Measurements from ENCODE around the gene STPG4.
A peak's percentile ranks its signal among the peaks of the same experiment; 100 is the strongest.

STPG4 gene

DNA sequence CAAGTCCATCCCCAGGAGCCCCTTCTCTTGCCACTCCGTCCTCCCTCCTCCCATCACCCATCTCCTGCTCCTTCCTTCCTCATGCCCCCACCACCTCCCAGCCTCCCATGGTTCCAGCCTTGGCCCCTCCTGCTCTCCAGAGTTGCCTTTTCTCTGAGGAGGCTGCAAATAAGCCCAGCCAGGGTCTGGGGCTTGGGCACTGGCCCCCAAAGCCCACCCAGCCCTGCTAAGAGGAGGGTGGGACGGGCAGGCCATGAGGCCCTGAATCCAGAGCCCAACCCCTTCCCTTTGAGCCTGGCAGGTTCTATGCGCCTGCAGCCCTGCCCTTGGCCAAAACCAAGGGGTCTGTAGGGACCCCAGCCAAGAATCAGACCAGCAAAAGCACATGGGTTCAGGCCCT is 71.6 kb downstream of the STPG4 start:
- no peaks in the 10 kb centered on the region for H3K4me1 Mint-ChIP-seq (ENCODE audit: low read depth)
- H3K36me3 Mint-ChIP-seq (ENCODE audit: low read depth): no peaks in the 10 kb centered on the region
- no peaks in the 10 kb centered on the region for H3K27me3 Mint-ChIP-seq (ENCODE audit: low read depth)
- H3K27ac Mint-ChIP-seq: no peak overlapping the region
- no peaks in the 10 kb centered on the region for H3K9me3 Mint-ChIP-seq
- H3K4me3 Mint-ChIP-seq: no peak overlapping the region
- no peak for DNase-seq (ENCODE audit: low spot score)

DNA sequence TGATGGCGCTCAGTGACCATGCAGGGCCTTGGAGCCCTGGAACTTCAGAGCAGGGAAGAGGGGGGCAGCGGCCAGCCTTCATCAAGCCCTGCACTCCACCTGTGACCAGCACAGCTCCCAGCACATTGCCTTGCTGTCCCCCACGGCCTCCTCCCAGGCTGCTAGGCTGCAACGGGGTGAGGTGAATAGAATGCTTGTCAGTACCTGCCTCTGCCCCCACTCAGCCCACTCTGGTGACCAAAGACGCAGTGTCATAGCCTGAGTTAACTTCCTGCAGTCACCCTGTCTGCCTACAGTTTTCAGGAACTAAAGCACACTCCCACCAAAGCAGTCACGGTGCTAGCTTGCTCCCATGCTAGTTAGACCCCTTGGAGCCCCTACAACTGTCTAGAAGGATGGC is 72.1 kb downstream of the STPG4 start:
- Mint-ChIP-seq H3K36me3 (ENCODE audit: low read depth) (no peaks in the 10 kb centered on the region), H3K9me3 (no peaks in the 10 kb centered on the region), H3K4me3 (no peak overlapping the region), H3K27me3 (ENCODE audit: low read depth) (no peaks in the 10 kb centered on the region), H3K4me1 (ENCODE audit: low read depth) (no peaks in the 10 kb centered on the region), H3K27ac (no peak overlapping the region)
- DNase-seq (ENCODE audit: low spot score): no peak

DNA sequence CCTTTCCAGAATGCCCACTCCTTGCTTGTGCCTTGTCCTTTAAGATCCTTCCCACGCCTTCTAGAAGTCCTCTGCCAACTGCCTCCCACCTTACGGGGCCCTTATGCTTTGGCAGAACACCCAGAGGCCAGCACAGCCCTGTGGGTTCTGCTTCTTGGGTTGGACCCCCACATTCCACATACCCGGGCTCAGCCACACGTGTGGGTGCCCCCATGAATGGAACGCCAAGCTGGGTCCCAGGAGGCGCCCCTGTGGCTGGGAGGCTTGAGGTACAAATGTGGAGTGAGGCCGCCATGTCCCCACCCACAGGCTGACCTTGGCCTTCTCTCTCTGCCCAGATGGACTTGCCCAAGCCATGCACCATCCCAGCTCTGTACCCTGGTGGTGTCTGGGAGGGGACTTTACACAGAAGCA is 74.2 kb downstream of the STPG4 start:
- no peaks in the 10 kb centered on the region for H3K9me3 Mint-ChIP-seq
- no peaks in the 10 kb centered on the region for H3K27me3 Mint-ChIP-seq (ENCODE audit: low read depth)
- no peaks in the 10 kb centered on the region for H3K36me3 Mint-ChIP-seq (ENCODE audit: low read depth)
- no peak overlapping the region for H3K27ac Mint-ChIP-seq
- no peaks in the 10 kb centered on the region for H3K4me1 Mint-ChIP-seq (ENCODE audit: low read depth)
- no peak for DNase-seq (ENCODE audit: low spot score)
- H3K4me3 Mint-ChIP-seq: no peak overlapping the region

DNA sequence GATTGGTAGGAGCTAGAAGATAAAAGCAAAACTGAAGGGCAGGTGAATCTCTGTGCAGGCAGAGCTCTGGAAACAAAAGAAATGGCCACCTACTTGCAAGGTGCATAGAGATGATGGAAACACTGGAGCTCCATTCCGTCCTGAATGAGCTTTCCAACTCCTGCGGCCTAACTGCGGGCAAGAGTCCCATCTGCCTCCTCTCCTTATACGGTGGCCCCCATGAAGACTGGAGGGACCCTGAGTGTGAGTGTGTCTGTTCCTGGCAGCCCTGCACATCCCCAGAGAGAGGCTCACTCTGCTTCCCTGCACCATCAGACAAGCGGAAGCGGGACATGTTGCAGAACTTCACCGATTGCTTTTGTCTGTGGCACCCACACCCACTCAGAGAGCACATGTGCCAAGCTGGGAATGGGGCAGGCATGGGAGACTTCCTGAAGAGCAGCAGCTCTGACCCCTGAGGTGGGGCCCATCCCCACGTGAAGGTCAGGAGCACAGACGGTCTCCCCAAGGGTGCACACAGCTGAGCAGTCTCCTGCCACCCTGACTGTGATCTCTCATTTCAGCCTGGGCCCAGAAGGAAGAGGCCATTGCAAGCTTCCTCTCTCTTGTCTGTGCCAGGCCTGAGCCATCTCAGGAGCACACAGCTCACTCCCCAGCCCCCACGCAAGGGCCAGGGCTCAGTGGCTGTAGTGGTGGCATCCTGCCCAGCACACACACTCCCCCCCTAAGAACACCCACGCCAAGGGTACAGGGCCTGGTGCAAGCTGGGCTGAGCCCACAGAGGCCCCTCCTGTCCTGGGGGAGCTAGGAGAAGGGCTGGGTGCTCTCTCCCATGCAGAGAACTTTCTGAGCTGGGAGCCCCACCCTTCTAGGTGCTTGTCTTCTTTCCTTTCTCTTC is 75.3 kb downstream of the STPG4 start:
- H3K27me3 Mint-ChIP-seq (ENCODE audit: low read depth): no peaks in the 10 kb centered on the region
- H3K4me3 Mint-ChIP-seq: no peak overlapping the region
- no peak overlapping the region for H3K27ac Mint-ChIP-seq
- DNase-seq (ENCODE audit: low spot score): no peak
- no peaks in the 10 kb centered on the region for H3K4me1 Mint-ChIP-seq (ENCODE audit: low read depth)
- no peaks in the 10 kb centered on the region for H3K36me3 Mint-ChIP-seq (ENCODE audit: low read depth)
- no peaks in the 10 kb centered on the region for H3K9me3 Mint-ChIP-seq

- Mint-ChIP-seq H3K36me3 (ENCODE audit: low read depth) (peaks cover 6% of the 10 kb centered on the region), H3K4me3 (no peak overlapping the region), H3K27ac (no peak overlapping the region), H3K27me3 (ENCODE audit: low read depth) (no peaks in the 10 kb centered on the region), H3K4me1 (ENCODE audit: low read depth) (no peaks in the 10 kb centered on the region), H3K9me3 (no peaks in the 10 kb centered on the region)
- DNase-seq (ENCODE audit: low spot score): no peak
These were observed 76.3 kb downstream of the STPG4 start for GRCh38 chr2:47078541-47079482.

GRCh38 chr2:47077442-47078117 is 77.5 kb downstream of the STPG4 start:
- Mint-ChIP-seq H3K36me3 (ENCODE audit: low read depth) (peaks cover 10% of the 10 kb centered on the region), H3K27me3 (ENCODE audit: low read depth) (no peaks in the 10 kb centered on the region), H3K9me3 (no peaks in the 10 kb centered on the region), H3K4me1 (ENCODE audit: low read depth) (no peaks in the 10 kb centered on the region), H3K27ac (no peak overlapping the region), H3K4me3 (no peak overlapping the region)
- no peak for DNase-seq (ENCODE audit: low spot score)

GRCh38 chr2:47076586-47077441 is 78.3 kb downstream of the STPG4 start:
- no peak for DNase-seq (ENCODE audit: low spot score)
- Mint-ChIP-seq H3K36me3 (ENCODE audit: low read depth) (peaks cover 10% of the 10 kb centered on the region), H3K4me1 (ENCODE audit: low read depth) (no peaks in the 10 kb centered on the region), H3K9me3 (no peaks in the 10 kb centered on the region), H3K27me3 (ENCODE audit: low read depth) (no peaks in the 10 kb centered on the region), H3K4me3 (no peak overlapping the region), H3K27ac (no peak overlapping the region)

DNA sequence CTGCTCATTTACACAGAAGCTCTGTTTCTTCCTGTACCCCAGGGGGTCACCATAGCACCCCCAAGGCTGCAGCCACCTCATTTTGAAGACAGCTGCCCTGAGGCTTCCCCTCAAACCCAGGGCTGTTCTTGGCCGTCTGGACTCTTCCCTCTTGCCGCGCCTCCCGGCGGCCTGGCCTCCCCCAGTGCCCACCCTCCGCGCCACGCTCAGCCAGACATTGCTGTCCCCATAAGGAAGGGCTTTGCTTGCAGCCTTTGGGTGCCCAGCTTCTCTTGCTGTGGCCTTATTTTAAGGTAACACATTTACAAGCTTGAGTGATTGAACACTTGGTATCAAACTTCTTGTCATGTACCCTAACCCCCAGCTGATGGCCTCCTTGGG is 79.0 kb downstream of the STPG4 start:
- H3K4me3 Mint-ChIP-seq: no peak overlapping the region
- H3K4me1 Mint-ChIP-seq (ENCODE audit: low read depth): peaks cover 7% of the 10 kb centered on the region
- no peak overlapping the region for H3K27ac Mint-ChIP-seq
- peaks cover 16% of the 10 kb centered on the region for H3K36me3 Mint-ChIP-seq (ENCODE audit: low read depth)
- DNase-seq (ENCODE audit: low spot score): no peak
- H3K9me3 Mint-ChIP-seq: no peaks in the 10 kb centered on the region
- no peaks in the 10 kb centered on the region for H3K27me3 Mint-ChIP-seq (ENCODE audit: low read depth)

- H3K4me3 Mint-ChIP-seq: no peak overlapping the region
- no peak overlapping the region for H3K27ac Mint-ChIP-seq
- DNase-seq (ENCODE audit: low spot score): no peak
These were observed 79.6 kb downstream of the STPG4 start for GRCh38 chr2:47075361-47076125.

GRCh38 chr2:47074691-47075090 is 80.4 kb downstream of the STPG4 start:
- H3K27ac Mint-ChIP-seq: no peak overlapping the region
- H3K36me3 Mint-ChIP-seq (ENCODE audit: low read depth): peaks cover 19% of the 10 kb centered on the region
- H3K27me3 Mint-ChIP-seq (ENCODE audit: low read depth): no peaks in the 10 kb centered on the region
- H3K4me1 Mint-ChIP-seq (ENCODE audit: low read depth): peaks cover 12% of the 10 kb centered on the region
- no peak overlapping the region for H3K4me3 Mint-ChIP-seq
- no peak for DNase-seq (ENCODE audit: low spot score)
- H3K9me3 Mint-ChIP-seq: no peaks in the 10 kb centered on the region

More at GRCh38 chr2:47075361-47076125, 79.6 kb downstream of the STPG4 start:
- Mint-ChIP-seq H3K4me1 (ENCODE audit: low read depth) (peaks cover 12% of the 10 kb centered on the region), H3K36me3 (ENCODE audit: low read depth) (peaks cover 19% of the 10 kb centered on the region), H3K9me3 (no peaks in the 10 kb centered on the region), H3K27me3 (ENCODE audit: low read depth) (no peaks in the 10 kb centered on the region)

GRCh38 chr2:47073641-47074040 is 81.5 kb downstream of the STPG4 start:
- peaks cover 21% of the 10 kb centered on the region for H3K36me3 Mint-ChIP-seq (ENCODE audit: low read depth)
- H3K27me3 Mint-ChIP-seq (ENCODE audit: low read depth): no peaks in the 10 kb centered on the region

DNA sequence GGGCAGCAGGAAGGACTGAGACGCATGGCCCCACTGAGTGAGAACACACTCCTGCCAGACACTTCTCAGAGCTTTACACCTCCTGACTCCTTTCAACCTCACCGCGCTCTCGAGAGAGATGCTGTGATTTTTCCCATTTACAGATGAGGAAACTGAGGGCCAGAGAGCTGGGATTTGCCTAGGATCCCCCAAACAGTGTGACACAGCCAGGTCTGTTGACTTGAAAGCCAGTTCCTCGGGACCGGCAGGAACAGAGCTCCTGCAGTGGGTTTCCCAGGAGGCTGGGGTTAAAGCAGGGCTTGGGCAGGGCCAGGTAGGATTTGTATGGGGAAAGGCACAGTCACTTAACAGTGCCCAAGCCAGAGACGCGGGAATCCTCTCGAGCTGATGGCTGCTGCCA is 81.9 kb downstream of the STPG4 start:
- H3K4me3 Mint-ChIP-seq: no peak overlapping the region
- no peaks in the 10 kb centered on the region for H3K27me3 Mint-ChIP-seq (ENCODE audit: low read depth)
- no peak for DNase-seq (ENCODE audit: low spot score)
- H3K27ac Mint-ChIP-seq: peak overlapping the region; percentile 53
- peaks cover 21% of the 10 kb centered on the region for H3K36me3 Mint-ChIP-seq (ENCODE audit: low read depth)
- no peaks in the 10 kb centered on the region for H3K9me3 Mint-ChIP-seq
- H3K4me1 Mint-ChIP-seq (ENCODE audit: low read depth): peaks cover 12% of the 10 kb centered on the region

More at GRCh38 chr2:47073641-47074040, 81.5 kb downstream of the STPG4 start:
- DNase-seq (ENCODE audit: low spot score): no peak
- no peaks in the 10 kb centered on the region for H3K9me3 Mint-ChIP-seq
- H3K4me3 Mint-ChIP-seq: no peak overlapping the region
- H3K27ac Mint-ChIP-seq: no peak overlapping the region
- peaks cover 12% of the 10 kb centered on the region for H3K4me1 Mint-ChIP-seq (ENCODE audit: low read depth)

All from T-helper 2 cell treated with Interferon-gamma antibody and Interleukin-4, amounts not matched to agents 5 μg/mL and 100 μg/mL, for 36 hours (primary cell).